ENCODE results near the gene NPAS3.
A peak's percentile ranks its signal among the peaks of the same experiment; 100 is the strongest.

NPAS3 gene

DNA sequence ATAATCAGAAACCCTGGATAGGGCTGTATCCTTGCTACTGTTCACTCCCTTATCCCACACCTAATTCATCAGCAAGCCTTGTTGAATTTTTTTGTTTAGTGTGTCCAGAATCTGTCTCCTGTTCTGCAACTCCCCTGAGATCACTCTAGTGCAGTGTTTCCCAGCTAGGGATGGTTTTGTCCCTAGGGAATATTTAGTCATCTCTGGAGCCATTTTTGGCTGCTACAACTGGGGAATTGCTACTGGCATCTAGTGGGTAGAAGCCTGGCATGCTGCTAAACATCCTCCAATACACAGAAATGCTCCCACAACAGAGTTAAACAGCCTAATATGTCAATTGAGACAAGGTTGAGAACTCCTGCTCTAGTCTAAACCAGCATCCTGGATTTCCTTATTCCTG, 248.0 kb downstream of the NPAS3 start:
- DNase-seq, result peak; percentile 32

DNA sequence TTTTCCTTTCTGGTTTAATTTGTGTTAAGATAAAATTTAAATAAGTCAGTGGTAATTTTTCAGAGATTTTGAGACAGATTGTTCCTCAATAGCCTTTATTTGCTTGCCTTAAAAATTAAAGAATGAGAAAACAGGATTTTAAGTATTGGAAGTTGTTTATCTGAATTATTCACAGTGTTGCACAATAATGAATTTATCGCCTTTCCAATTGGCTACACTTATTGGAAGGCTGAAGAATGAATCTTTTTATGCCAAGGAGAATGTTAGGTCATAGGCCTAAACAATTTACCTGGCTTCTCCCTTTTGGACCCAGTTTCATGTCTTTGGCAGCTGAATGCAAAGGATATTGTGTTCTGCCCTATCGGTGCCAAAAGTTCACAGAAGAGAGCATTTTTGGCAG, 250.2 kb downstream of the NPAS3 start:
- no peak for DNase-seq

DNA sequence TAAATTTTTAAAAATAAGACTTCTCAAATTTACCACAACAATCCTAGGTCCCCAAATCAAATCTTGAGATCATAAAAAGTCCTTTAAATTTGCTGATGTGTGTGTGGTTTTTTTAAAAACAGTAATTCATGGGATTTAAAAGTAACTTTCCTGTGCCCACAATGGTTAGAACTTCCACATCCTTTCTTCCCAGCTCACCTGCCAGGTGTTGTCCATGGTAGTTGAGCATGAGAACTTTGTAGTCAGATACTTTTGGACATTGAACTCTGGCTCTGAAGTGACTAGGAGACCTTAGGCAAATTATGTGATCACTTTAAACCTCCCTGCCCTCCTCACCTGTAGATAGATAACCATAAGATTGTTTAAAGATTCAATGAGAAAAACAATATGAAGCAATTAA, 253.2 kb downstream of the NPAS3 start:
- no peak for DNase-seq

DNA sequence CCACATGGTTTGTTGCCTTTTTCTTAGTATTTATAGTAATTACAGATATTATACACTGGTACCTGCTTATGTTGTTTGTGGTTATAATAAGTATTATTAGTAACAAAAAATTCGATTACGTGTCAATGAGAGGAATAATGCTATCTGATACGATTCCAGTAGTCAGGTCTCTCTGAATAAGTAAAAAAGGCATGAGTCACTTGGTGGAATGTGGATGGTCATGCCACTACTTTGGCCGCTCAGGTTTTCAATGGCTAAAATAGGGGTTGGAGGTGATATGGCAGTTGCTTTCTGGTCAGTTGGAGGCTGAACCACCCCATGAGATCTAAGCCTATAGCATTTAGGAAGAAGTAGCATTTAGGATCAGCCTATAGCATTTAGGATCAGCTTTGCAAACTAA, 255.9 kb downstream of the NPAS3 start:
- no peak for DNase-seq

DNA sequence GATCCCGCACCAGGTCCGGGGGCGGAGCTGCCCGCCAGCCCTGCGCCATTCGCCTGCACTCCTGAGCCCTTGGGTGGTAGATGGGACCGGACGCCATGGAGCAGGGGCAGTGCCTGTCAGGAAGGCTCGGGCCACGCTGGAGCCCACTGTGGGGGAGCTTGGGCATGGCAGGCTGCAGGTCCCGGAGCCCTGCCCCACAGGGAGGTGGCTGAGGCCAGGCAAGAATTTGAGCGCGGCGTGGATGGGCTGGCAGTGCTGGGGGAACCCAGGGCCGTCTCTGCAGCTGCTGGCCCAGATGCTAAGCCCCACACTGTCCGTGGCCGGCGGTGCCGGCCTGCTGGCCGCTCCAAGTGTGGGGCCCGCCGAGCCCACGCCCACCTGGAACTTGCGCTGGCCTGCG, 260.0 kb downstream of the NPAS3 start:
- no peak for DNase-seq

DNA sequence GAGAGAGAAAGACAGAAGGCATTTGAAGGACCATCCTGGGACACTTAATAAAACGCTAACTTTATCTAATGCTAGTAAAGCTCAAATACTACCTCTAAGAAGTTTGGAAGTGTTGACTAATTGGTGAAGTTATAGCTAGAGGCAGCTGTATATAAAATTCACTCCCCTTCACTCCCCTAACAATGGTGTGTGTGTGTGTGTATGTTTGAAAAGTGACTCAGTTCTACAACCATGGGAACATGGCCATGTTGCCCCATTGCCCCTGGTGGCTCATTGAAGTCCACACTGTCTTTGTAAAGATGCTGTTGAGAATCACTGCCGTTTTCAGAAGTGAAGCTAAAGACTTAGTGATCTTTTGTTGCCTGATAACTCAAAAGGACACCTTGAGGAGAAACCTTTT, 262.4 kb downstream of the NPAS3 start:
- DNase-seq, result no peak

DNA sequence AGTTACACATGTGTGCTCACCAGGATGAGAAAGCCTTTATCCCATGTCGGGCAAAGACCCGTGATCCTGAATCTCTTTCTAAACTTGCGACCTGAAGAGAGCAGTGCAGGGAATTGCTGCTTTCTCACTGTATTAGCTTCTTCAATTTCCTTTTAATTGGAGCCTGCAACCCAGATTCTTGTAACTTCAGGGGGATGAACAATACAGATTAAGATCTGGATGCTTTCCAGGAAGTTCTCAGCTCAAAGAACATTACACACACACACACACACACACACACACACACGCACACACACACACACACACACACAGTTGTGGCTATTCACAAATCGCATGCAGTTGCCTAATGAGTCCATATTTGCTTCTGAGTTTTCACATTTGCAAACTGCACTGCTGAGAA, 268.3 kb downstream of the NPAS3 start:
- no peak for DNase-seq

DNA sequence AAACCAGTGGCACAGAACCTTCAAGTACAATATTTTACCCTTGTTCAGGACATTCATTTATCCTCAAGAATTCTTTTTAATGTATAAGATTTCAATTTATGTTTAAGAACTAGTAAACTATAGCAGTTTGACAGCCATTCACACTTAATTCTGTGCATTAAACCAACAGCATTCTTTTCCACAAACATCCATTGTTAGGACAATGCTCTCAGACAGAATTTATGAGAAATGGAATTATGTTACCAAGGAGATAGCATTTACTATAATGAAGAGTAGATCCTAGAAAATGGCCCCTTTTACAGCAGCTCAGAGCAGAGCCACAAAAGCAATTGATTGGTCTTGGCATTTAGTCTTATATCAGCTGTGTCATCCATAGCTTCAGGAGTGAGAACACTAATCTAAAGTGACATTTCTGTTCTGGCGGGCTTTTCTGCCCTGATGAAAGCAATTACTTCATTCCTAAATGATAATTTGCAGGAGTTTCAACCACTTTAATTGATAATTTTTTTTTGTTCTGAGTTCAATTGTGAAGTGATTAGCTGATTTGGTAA, 268.9 kb downstream of the NPAS3 start:
- DNase-seq, result no peak

DNA sequence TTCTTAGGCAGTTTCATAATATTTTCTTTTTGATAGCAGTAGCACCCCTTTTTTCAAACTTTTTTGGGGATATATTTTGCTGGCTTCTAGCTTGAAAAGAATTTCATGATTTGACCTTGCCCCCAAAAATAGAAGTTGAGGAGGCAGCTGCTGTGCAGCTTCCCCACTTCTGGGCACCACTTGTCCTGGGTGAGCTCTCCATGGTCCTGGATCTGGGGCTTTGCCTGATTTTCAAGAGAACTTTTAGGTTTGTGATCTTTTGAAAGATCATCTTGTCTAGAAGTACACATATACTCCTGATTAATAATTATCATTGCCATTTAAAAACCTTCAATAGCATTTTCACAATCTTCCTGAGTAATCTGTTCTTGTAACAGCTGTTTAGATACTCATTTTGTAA, 271.6 kb downstream of the NPAS3 start:
- peak; percentile 30 for DNase-seq

DNA sequence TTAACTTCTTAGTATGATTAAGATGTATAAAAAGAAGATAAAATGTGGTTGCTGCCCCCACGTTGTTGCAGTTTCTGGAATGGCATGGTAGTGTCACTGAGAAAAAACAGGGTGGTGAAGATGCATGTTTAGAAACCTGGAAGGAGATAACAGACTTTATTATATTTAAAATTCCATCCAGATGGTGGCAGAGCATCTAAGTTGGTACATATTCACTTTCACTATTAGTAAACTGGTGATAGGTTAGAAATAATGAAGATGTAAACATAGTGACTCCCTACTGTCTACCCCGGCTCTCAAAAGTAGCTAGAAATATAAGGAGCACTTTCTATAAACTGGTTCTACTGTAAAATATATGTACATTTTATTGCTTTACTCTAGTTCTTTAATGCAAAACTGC, 279.3 kb downstream of the NPAS3 start:
- DNase-seq, result no peak

DNA sequence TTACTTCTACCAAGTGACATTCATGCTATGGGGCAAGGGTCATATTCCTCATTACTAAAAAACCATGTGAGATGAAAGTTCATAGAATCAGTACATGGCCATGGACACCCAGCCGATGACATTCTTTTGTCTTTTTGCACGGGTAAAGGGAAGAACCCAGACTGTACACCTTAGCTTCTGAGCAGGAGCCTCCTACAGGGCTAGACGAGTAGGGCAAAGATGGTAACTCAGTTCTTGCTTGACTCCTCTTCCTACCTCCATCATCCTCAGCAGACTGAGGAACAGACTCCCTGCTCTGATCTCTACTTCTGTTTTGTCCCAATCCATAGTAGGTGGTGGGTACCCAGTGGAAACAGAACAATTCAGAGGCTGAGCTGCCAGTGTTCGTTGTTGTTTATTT, 281.3 kb downstream of the NPAS3 start:
- DNase-seq, result no peak

DNA sequence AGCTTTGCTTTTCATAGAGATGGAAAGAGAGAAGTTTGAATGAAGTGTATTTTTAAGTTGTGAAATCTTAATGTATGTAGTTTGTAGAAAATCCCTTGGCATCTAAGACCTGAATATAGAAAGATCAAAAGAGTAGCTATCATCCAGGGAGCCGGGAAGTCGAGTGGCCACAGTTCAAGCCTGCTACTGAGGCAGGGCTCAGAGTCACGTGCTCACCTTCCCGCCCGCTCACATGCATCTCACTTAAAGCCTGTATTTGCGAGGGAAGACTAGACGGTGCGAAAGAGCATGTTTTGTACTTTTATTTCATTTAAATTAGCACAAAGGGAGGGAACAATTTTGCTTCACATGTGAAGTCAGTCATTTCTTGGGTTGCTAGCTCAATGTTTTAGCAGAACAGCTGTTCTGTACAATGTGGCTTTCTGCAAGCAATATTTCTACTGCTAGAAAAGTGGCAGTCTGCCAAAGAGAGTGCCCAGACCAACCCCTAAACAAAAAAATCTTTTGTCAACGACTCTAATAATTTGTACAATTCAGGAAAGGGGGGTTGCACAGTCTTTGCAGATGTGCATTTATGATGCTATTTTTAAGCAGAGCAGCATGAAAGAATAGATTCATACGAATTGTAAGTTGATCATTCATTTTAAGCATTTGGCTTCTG, 290.7 kb downstream of the NPAS3 start:
- DNase-seq, result no peak

DNA sequence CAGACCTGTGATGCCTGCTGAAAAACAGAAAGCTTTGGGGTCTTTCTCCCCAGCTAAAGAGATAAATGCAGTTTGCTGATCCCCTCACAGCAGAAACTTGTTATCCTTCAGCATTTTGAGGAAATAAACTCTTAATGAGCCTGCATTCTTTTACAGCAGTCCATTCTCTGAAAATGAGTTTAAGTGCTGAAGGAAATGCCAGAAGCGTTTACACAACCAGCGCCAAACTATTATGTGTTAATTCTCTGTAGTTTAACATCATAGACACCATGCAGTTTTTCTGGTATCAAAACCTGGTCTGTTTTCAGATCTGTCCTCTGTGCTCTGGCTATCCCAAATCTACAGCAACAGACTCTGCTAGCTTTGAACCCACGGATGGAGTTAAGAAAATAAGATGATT, 291.3 kb downstream of the NPAS3 start:
- DNase-seq, result no peak

DNA sequence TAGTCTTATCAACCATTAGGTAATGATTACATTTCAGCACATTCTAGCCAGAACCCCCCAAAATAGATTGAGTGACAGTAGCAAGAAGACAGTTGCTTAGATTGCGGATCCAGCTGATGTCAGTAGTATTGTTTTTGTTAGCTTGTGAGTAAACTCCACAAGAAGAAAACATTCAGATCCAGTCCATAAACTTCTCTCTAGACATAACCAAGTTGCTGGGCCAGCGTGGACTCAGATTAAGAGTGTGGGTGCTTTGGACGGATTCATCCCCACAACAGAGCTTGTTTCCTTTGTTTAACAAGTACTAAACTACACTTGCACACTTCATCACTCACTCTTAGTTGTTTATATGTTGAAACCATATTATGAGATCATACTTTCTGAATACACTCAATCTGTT, 293.4 kb downstream of the NPAS3 start:
- no peak for DNase-seq

DNA sequence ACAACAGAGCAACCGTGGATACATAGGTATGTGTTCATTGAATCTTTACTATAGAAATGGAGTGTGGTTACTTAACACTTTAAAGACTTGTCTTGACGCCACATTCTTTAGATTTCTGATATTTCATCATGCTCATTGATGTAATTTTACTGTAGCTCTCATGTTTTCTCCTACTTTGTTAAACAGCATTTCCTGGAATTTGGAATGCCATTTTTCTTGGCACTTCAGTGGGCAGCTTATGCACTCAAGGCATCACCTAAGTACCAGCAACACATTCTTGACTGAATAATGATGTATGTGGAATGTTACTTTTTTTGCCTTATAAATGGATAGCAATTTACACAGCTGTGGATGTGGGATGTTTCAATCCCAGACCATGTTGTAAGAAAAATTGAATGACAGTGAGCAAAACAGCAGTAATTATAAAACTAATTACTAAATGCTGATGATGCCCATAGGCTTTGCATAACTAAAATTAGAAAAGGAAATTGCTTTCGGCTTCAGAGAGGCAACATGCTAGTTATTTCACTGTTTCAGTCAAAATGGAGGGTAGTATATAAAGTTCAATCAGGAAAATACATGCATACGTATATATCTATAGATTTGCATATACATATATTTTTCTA, 298.5 kb downstream of the NPAS3 start:
- DNase-seq, result peak; percentile 5

DNA sequence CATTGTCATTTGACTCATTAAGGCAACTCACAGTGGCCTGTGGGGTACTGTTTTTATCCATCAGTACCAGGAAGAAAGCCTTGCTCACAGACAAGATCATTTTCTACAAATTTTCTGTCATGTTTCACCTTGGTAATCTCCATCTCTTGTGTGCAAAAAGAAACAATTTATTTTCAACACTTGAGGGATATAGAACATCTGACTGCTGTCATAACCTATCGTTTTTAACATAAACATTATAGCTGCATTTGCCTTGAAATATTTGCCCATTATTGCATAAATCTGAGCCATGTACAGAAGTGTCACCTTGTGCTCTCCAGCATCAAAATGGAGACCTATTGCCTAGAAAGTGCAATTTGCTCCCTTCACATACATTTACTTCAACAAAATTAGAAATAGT, 300.8 kb downstream of the NPAS3 start:
- DNase-seq, result no peak

DNA sequence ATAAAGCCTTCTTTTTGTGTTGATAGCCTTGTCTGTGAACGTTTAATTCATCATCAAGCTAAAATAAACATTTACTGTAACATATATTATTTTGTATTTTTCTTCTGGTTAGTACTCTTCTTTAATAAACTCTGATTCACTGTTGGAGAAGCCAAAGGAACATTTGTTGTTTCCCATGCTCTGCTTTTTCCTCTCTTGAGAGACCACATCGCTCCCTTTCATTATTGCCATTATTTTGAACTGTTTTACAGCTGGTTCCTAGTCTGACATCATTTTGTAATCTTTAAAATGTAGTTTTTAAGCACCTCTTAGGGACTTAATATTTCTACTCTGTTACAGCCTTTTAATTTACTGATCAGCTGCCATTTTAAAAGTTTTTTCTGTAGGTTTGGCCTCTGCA, 301.8 kb downstream of the NPAS3 start:
- no peak for DNase-seq

DNA sequence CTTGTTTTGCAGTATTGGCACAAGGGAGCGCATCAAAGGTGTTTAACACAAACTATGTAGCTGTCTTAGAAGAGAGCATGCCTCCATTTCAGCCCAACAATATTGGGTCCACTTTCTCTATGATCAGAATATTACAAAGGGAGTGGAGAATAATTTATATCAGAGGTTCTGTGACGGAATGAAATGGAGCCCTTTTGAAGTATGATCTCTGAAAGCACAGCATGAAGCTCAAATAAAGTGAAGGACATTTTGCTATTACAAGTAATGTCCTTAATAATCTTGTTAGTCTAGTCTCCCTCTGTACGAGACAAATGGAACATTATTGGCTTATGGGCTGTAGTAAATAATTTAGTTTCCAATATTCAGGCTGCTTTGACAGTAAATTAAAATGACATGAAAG, 302.7 kb downstream of the NPAS3 start:
- no peak for DNase-seq

DNA sequence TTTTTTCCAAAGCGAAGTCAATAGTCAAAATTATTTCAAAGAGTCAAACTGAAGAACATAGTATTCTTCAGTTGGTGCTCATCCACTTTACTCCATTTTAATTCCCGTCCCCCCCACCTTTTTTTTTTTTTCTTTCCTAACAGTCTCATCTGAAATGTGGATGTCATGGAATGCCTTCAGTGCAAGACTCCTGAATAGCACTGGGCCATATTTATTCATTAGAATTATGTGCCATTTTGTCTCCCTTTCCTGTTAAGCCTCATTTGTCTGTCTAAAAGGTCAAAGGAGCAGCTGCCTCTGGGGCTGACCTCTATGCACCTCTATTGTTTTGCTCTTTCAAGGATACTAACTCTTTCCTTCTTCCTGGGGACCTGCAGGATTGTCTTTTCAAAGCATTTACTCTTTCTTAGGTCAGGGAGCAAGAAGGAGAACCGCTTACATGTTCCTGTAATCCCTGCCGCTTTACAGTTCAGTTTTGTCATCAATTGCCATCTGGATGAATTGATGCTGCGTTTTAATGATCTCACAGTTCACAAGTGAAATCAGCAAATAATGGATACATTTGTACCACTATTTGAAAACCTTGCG, 310.6 kb downstream of the NPAS3 start:
- no peak for DNase-seq

DNA sequence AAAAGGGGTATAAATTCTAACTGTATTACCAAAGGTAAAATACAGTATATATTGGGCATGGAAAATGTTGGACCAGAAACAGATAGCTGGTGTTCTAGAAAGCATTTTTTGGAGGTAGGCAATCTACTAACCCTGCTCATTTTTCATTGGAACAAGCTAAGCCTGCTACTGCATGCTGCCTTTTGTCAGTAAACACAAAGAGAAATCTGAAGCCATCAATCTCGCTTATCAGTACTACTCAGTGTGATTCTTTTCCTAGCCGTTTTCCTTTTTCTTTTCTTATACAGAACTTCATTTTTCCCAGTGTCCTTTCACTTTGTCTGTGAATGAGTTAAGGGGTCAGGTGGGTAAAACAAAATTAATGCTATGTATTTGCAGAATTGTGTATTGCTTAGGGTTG, 312.3 kb downstream of the NPAS3 start:
- no peak for DNase-seq

DNA sequence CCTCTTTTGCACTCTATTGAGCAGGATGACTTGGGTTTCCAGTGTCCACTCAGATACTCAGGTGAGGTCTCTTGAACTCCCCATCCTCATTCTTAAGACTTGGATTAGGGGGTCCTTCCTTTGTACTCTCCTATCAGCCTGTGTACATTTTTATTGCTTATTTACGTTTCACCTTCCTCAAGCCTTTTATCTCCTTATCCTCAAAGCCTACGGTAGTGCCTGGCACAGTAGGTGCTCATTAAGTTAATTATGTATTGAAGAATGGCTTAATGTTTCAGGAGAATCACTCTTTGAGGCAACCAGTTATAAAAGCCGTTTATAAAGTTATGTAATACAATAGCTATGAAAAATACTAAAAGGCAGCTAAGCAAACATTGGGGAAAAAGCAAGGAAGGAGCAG, 315.7 kb downstream of the NPAS3 start:
- DNase-seq, result no peak

DNA sequence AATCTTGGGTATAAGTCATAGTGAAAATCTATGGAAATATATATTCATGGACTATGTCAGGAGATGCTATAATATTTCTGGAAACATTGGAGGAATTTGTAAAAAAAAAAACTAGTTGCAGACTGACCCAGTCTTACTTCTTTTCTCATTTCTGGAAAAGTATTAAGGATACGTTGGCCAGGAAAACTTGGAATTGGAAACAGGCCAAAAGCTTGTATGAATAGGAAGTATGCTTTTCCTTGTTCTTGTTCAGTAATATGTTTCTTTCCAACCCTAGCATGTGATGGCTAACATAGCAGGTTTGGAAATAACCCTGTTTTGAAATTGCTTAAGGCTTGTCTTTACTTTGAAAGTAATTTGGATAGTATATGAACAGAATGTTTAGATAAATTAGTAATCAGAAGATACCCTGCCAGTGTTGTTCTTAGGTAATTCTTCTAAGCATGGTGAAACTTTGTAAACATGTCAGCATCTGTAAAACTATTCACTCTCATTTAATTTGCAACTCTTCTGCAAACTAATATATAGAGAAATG, 316.2 kb downstream of the NPAS3 start:
- peak; percentile 3 for DNase-seq

DNA sequence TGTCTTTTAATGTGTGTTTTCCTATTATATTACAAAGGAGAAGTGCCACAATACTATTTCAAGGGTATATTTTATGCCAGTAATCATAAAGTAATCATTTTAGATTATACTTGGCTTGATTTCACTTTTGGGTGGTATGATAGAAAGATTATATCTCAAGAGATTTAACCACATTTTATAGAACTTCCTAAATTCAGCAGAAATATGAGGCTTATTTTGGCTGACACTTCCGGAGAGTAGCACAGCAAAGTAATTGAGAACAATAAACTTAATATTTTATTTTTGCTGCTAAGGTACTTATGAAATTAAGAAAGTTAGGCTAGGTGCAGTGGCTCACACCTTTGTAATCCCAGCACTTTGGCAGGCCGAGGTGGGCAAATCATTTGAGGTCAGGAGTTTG, 319.1 kb downstream of the NPAS3 start:
- no peak for DNase-seq

DNA sequence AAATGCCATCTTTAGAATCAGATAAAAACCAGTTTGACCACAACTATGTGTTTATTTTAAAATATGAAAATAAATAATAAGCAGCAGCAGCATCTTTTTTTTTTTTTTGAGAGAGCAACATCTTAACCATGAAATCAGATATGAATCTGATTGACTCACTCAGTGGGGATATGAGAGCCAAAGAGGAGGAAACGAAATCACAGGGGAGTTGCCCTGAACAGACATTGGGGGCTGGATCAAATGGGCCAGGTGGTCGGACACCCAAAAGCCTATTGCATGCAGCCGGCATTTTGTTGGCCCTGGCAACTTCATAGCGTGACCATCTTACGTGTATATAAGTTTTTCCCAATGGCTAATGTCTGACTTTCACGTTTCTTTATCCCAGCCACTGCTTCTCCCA, 321.1 kb downstream of the NPAS3 start:
- peak; percentile 4 for DNase-seq

Measured in fibroblast of skin of back (primary cell).